CD4-positive, alpha-beta T cell treated with Interleukin-15 for 1 hour (primary cell): ENCODE measurements around the gene BAZ2B.
"Not testable (repeated sequence)": the region's sequence is repeated elsewhere in the genome, so short reads cannot be mapped to it uniquely, and the experiment has no call there.

Source experiments
- DNase-seq: peaks from one replicate; pipeline ENCODE4 v3.0.0-alpha.2; 2020

BAZ2B gene

DNA sequence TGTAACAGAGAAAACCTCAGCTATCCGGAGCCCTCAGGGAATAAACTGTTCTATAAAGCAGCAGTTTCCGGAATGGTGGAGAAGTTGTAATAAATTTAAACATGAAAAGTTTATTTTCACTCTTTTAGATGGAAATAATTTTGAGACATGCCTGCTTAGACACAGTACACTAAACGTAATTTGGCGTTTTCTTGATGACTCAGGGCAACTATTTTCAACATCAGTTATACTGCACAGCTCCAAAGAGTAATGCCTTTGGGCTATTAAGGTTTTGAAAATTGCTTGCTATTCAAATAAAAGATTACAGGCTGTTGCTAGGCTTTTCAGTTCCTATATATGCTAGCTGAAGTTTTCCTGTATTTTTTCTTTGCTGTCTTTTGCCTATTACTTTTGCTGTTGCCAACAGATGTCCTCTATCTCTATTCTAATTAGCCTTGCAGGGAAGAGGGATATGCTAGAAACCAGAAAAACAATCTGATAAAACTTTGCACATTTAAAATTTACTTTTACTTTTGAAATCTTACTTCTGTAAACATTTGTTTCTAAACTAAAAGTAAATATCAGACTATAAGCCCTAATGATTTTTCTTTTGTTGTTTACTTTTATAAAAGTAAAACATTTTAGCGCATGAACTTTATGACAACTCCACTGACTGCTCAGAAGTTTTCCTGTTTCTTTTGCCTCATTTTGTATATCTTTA lies 216.5 kb downstream of the BAZ2B start:
- DNase-seq = no peak

DNA sequence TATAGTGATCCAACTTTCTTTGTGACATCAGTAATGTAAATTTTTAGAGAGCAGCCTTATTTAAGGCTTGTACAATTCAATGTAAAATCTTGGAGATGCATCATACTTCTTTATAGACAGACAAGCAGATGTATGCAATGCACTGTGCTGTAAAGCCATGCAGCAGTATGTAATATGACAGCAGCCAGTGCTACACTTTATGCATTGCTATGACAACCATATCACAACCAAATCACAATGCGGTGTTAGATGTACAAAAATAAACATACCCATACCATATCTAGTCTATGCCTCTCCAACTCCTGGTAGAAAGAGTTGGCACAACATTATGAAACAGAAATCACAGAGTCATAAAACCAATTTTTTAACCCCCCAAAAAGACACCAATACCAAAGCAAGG lies 219.5 kb downstream of the BAZ2B start:
- no peak for DNase-seq

DNA sequence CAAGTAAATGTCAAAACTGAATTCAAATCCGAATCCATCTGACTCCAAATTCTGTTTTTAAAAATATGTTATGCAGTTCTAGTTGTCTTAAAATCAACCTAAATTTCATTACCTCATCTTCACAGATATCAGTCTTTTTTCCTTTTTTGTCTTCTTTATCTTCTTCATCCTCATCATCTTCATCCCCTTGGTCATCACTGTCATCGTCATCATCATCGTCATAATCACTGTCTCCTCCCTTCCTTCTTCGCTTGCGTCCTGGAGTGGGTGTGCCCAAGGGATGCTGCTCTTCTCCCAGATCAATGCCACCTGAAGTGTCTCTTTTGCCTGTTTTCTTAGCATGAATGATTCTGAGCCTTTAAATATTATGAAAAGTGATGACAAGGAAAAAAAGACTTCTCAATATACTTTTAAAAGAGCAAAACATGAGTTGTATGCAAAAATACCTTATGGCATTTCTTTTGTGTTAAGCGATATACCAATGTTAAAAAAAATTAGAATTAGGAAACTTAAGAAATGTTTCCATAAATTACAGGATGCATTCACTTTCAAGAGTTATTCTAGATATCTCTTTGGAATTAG lies 233.8 kb downstream of the BAZ2B start:
- DNase-seq = no peak

DNA sequence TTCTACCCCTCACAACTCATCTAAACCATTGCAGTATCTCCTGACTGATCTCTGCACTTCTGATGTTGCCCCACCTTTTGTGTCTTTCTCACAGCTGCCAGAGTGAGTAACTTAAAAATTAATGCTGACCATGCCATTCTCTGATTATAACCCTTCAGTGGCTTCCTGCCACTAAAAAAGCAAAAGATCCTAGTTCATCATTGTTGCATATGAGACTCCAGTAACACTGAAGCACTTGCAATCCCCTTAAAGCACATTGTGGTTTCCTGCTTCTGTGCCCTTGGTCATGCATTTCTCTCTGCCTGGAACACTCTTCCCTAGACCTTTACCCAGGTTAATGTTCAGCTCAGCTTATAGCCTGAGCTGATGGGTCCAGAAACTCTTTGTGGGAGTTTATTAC lies 234.8 kb downstream of the BAZ2B start:
- DNase-seq = no peak

DNA sequence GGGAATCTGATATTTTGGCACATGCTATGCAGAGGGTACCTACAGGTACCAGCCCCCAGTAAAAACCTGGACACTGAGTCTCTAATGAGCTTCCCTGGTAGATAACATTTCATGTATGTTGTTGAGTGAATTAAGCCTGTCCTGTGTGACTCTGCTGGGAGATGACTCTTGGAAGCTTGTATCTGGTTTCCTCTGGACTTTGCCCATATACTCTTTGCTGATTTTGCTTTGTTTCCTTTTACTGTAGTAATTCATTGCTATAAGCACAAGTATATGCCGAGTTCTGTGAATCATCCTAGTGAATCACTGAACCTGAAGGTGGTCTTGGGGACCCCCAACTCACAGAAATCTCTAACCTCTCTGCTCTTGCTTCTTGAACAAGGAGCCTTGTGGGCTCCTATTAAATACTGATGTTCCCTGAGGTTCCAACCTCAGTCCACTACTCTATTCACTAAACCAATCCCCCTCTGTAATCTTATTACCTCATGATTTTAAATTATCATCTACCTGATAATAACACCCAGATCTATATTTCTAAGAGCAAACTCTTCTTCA lies 235.6 kb downstream of the BAZ2B start:
- DNase-seq = no peak

DNA sequence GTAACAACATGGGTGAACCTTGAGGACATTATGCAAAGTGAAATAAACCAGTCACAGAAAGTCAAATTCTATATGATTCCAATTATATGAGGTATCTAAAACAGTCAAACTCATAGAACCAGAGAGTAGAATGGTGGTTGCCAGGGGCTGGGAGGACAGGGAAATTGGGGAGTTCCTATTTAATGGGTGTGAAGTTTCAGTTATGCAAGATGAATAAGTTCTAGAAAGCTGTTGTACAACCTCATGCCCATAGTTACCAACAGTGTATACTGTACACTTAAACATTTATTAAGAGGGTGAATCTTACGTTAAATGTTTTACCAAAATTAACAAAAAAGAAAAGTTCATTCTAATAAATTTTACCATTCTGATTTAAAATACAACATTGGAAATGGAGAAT lies 237.2 kb downstream of the BAZ2B start:
- no peak for DNase-seq

DNA sequence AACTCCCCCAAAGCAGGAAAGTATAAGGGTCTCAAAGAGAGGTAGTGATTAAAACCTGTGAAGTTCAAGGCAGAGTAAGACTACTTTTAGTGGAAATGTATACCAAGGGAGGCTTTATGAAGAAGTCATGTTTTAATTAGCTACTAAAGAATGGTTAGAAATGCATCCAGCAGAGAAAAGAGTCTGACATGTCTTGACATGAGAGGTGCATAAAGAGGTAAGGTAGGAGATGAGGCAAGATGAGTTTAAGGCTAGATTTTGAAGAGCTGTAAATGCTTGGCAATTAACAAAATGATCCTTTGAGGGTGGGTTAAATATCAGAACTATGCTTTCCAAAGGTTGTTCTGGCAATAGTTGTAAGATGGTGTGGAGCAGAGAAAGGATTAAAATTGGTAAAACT lies 241.1 kb downstream of the BAZ2B start:
- no peak for DNase-seq

DNA sequence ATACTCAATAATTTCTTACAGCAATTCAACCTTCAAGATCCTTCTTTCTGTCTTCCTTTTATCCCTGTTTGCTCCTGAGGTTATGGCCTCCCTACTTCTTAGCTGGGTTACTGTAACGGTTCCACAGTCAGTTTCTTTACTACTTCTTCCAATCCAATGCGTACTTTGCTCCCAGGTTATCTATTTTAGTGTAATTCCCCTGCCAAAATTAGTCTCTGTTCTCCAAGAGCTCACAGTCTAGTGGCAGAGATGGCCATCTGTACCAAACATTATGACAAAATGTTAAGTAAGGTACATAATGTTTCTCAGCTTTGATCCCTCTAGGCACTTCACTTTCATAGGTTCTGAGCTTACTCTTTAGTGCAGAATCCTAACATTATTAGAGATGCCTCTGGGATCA lies 244.8 kb downstream of the BAZ2B start:
- no peak for DNase-seq

DNA sequence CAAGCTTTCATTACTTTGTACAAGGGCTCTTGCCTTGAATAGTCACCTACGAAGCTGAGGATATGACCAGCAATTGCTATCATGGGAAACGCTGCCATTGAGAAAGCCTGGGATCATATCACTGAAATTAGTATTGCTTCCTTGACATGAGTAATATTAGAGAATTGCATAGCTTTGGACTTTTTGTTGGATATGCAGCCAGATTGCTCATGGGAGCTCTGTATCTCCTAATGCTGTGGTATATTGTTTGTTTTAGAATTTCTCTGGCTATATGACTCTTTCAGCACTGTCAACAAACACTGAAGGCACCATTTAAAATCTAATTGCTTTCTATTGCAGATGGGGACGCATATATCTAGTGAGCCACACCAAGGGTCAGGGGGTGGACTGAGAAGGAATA lies 249.8 kb downstream of the BAZ2B start:
- no peak for DNase-seq

DNA sequence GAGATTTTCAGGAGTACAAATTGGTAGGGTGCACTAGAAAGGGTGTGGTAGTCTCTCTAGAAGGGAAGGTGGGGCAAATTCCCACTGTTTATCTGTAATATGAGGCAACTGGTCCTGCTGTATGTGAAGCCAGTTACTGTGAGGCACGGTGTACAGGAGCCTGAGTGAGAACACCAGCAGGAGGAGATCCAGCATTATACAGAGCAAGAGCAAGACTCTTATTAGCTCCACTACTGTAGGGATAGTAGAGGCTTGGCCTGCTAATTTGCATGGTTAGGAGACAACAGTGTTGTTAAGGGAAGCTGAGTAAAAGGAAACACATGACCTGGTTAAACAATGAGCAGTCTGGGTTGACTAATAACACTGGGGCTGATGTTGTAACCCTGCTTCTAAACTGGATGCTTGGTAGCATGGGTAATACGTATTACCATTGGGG lies 253.5 kb downstream of the BAZ2B start:
- DNase-seq = no peak

DNA sequence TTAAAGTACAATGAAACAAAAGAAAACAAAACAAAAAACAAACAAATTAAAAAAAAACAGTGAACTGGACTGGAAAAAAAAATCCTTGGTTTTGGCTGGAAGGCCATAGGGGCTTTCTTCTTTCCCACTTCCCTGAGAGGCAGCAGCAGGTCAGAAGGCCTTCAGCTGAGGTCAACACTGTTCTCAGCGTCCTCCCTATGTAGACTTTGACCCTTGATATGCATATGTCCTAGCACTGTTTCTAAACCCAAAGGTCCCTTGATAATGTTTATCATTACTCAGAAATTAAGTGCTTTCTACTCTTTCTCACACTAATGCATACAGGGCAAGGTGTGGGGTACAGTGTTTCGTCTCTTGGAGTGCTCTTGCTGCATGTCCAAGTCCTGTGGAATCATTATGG lies 254.3 kb downstream of the BAZ2B start:
- no peak for DNase-seq

DNA sequence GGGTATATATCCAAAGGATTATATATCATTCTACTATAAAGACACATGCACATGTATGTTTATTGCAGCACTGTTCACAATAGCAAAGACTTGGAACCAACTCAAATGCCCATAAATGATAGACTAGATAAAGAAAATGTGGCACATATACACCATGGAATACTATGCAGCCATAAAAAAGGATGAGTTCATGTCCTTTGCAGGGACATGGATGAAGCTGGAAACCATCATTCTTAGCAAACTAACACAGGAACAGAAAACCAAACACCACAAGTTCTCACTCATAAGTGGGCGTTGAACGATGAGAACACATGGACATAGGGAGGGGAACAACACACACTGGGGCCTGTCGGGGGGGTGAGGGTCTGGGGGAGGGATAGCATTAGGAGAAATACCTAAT lies 254.7 kb downstream of the BAZ2B start:
- DNase-seq = not testable (repeated sequence)

DNA sequence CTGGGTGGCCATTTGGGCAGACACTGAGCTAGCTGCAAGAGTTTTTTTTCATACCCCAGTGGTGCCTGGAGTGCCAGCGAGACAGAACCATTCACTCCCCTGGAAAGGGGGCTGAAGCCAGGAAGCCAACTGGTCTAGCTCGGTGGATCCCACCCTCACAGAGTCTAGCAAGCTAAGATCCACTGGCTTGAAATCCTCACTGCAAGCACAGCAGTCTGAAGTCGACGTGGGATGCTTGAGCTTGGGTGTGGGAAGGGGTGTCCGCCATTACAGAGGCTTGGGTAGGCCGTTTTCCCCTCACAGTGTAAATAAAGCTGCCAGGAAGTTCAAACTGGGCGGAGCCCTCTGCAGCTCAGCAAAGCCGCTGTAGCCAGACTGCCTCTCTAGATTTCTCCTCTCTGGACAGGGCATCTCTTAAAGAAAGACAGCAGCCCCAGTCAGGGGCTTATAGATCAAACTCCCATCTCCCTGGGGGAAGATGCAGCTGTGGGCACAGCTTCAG lies 260.2 kb downstream of the BAZ2B start:
- DNase-seq = no peak

DNA sequence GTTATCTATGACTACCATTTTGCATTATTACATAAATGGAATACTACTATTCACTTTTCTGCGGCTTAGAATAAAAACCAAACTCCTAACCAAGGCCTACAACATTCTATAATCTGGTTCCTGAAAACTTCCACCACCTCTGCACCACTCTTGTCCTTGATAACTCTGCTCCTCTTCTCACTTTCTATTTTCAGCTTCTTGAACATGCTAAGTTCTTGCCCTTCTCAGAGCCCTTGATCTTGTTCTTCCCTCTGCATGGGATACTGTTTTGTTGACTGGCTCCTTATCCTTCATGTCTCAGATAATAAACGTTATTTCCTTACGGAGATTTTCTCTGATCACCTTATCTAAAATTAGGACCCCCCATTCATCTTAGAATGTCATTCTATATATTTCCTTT lies 264.4 kb downstream of the BAZ2B start:
- no peak for DNase-seq

DNA sequence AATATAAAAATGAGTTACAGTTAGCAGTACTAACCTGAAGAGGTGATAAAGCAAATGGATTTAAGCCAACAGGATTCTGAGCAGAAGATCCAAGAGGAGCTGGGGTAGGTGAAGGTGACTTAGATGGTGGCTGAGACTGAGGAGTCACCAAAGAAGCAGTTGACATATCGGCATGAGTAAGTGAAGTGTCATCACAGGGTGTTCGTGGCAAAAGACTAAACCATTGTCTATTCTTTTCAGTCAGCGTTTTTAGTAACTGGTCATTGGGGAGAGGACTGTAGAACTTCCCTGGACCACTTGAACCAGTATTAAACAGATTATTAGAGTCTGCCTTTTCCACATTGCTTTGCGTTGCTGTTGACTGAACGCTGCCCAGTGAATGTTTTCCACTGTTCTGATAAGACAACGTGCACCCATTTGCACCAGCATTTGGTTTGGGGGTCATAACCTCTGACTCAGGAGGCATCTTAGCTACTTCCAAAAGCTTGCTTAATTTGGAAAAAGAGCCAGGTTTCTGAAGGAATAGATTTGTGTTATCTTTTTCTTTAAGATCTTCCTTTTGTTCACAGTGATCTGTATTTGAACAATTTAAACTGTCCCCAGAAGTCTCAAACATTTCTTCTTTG lies 266.6 kb downstream of the BAZ2B start:
- DNase-seq = no peak

DNA sequence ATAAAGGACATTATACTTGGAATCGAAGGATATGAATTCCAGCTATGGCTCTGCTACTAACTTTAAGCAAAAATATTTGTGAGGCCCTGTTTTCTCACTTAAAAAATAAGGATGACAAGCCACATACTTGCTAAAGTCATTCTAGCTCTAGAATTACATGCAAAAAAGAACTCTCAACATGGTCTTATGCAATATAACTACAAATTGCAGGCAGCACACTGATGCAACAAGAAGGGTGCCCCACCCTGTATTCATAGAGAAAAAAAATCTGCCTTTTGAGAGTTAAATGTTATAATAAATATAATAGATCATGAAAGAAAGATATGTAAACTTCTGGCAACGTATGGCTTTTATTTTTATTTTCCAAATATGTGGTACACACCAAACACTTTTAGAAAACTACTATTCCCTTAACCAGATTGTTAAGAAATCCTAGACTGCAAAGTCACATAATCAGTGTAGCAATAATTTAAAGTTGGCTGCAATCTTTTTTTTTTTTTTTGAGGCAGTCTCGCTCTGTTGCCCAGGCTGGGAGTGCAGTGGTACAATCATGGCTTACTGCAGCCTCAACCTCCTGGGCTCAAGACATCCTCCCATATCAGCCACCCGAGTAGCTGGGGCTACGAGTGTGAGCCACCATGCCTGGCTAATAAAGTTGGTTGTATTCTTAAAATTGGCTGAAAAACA lies 289.6 kb downstream of the BAZ2B start:
- DNase-seq = no peak

DNA sequence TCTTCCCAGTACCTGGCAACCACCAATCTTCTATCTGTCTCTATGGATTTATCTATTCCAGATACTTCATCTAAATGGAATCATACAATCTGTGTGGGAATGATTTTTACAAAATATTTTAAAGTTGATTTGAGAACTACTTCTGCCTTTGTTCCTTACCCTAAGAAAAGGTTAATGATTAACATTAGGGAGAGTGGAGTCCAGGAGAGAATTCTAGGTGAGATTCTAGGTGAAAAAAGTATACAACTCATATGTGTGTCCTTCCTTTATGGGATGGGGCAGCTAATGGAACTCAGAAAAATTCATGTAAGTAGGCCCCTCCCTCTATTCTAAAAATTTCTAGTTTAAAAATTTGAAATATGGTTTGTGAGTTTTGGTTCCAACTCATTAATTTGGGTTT lies 293.9 kb downstream of the BAZ2B start:
- no peak for DNase-seq

DNA sequence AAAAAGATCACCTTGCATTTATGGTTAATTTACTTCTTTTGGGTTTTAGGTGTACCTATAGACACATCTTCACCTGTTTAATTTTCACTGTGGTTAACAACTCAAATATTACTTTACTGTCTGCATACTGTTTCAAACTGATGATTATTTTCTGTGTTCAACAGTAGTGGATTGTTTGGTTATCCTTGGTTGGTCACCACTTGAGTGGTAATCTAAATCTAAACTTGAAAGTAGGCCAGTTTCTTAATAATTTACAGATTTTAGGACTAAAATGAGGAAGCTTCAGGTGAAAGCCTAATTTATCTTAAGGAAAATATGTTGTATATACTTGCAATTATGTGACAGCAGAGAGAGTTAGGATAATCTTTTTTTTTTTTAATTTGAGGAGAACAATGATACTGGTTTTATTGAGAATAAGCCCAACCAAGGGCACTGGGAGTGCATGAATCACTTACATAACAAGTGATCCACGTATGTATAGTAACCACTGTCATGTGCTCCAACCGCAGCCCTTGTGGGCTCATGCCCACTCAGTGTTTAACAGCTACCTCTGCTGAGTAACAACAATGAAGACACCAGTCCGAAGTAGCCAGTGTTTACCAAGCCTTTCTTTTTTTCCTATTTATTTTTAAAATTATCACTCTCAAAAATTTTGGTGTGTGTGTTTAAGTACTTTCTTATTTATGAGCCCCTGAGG lies 298.8 kb downstream of the BAZ2B start:
- no peak for DNase-seq

DNA sequence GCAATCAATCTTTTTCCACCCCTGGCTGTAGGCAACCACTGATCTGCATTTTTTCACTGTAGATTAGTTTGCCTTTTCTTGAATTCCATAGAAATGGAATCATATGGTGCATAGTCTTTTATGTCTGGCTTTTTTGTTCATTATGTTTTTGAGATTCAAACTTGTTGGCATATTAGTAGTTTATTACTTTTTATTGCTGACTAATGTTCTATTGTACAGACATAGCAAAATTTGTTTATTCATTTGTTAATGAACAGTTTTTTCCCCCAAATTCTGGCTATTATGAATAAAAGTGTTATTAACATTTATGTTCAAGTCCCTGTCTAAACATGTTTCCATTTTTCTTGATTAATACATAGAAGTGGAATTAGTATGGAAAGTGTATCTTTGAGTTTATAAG lies 308.4 kb downstream of the BAZ2B start:
- DNase-seq = no peak

DNA sequence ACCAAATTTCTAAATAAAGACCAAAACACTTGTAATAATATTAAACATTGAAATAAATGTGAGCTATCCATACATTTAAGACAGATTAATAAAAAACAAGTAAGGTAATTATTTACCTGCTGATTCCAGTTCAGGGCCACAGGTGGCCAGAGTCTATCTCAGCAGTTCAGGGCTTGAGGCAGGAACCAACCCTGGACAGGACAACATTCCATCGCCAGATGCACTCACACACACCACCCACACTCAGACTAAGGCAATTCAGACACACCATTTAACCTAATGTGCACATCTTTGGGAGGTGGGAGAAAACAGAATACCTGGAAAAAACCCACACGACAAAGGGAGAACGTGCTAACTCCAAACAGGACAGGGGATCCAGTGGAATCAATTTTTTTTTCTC lies 315.8 kb downstream of the BAZ2B start:
- no peak for DNase-seq

DNA sequence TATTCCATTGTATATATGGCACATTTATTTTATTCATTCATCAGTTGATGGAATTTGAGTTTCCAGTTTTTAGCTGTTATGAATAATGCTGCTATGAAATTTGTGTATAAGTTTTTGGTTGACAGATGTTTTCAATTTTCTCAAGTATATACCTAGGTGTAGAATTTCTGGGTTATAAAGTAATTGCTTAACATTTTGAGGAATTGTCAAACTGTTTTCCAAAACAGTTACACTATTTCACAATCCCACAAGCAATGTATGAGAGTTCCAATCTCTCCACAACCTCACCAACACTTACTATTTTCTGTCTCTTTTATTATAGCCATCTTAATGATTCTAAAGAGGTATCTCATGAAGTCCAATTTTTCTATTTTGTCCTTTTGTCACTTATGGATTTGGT lies 317.4 kb downstream of the BAZ2B start:
- DNase-seq = no peak

DNA sequence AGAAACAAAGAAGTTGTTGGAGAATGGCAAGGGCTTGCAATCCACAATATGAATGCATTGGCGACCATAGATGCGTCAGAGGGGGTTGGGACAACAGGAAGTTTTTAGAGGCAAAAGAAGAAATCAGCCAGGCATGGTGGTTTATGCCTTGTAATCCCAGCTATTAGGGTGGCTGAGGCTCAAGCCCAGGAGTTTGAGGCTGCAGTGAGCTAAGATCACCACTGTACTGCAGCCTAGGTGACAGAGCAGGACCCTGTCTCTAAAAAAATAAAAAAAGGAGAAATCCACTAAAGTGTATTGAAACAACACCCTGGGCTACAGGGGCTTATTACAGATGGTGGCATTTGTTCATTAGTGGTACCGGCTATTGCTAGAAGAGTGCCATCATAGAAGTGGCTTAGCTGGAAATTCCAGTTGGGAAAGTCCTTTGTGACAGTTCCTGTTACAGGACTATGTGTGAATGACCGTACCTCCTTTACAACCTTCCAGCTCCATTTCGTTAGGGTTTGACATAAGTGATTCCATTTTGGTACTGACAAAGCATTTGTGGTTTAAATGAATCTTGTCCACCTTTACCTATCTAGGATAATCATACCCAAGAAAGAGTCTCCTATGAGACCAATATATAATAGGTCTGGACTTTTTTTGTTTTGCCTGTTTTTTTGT lies 319.2 kb downstream of the BAZ2B start:
- DNase-seq = no peak
